Neural cell (in vitro differentiated cells): ENCODE data around the gene TGFBI. TPM values are rescaled to one million over a fixed set of nuclear protein-coding genes. Genes with fewer than 3 reads are reported as not detected.

ENCODE experiments used
- H2AFZ ChIP-seq: fragments of 200-600, 300-800 bp; sonication (generic), shearing (Covaris generic); 2 replicates; pipeline ENCODE4 v1.6.0; 2014; ENCODE audit warnings: low read depth, mild to moderate bottlenecking, antibody characterized with exemption, low read length, moderate library complexity
- H3F3A ChIP-seq: fragments of 200-600 bp; shearing (Covaris generic); 2 replicates; pipeline ENCODE4 v1.6.1; 2016; ENCODE audit warnings: mild to moderate bottlenecking, moderate library complexity, mixed read lengths, antibody characterized with exemption, low read length; ENCODE audit not compliant: insufficient read depth, poor library complexity, severe bottlenecking
- H3K27ac ChIP-seq: fragments of 200-600, 300-800 bp; sonication (generic), shearing (Covaris generic); 2 replicates; pipeline ENCODE4 v1.5.1; 2014; ENCODE audit warnings: mild to moderate bottlenecking, low read length, moderate library complexity
- H3K27me3 ChIP-seq: fragments of 300-800, 200-600 bp; sonication (generic), shearing (Covaris generic); 2 replicates; pipeline ENCODE4 v1.6.0; 2014; ENCODE audit warnings: mild to moderate bottlenecking, low read depth, low read length, moderate library complexity; ENCODE audit not compliant: insufficient read depth
- H3K36me3 ChIP-seq: fragments of 300-800, 200-600 bp; sonication (generic), shearing (Covaris generic); 2 replicates; pipeline ENCODE4 v1.5.1; 2014; ENCODE audit warnings: mild to moderate bottlenecking, antibody characterized with exemption, low read length, moderate library complexity; ENCODE audit not compliant: insufficient read depth
- H3K4me2 ChIP-seq: fragments of 300-800, 200-600 bp; sonication (generic), shearing (Covaris generic); 2 replicates; pipeline ENCODE4 v1.6.0; 2014; ENCODE audit warnings: mild to moderate bottlenecking, low read length
- H3K4me3 ChIP-seq: fragments of 300-800, 200-600 bp; sonication (generic), shearing (Covaris generic); 2 replicates; pipeline ENCODE4 v1.5.1; 2014; ENCODE audit warnings: mild to moderate bottlenecking, low read length, moderate library complexity
- H3K79me2 ChIP-seq: fragments of 200-600 bp; shearing (Covaris generic); replicated peaks from 2 replicates; pipeline ENCODE4 v1.6.0; 2014; ENCODE audit warnings: mild to moderate bottlenecking, low read length, moderate library complexity; ENCODE audit not compliant: insufficient read depth
- H3K9ac ChIP-seq: fragments of 300-800, 200-600 bp; sonication (generic), shearing (Covaris generic); 2 replicates; pipeline ENCODE4 v1.6.1; 2016; ENCODE audit warnings: mild to moderate bottlenecking, low read length, mixed read lengths
- H3K9me2 ChIP-seq: fragments of 200-600 bp; shearing (Covaris generic); 2 replicates; pipeline ENCODE4 v1.6.1; 2016; ENCODE audit warnings: mild to moderate bottlenecking, low read length, mixed read lengths; ENCODE audit not compliant: insufficient read depth
- H3K9me3 ChIP-seq: fragments of 200-600, 300-800 bp; sonication (generic), shearing (Covaris generic); 2 replicates; pipeline ENCODE4 v1.6.1; 2016; ENCODE audit warnings: mild to moderate bottlenecking, mixed run types, low read length, moderate library complexity, mixed read lengths
- H4K20me1 ChIP-seq: fragments of 200-600 bp; shearing (Covaris generic); 2 replicates; pipeline ENCODE4 v1.6.1; 2016; ENCODE audit warnings: mild to moderate bottlenecking, mixed run types; ENCODE audit not compliant: insufficient read depth
- EP300 ChIP-seq: fragments of 450-650 bp; conservative IDR thresholded peaks from 2 replicates; pipeline ENCODE4 v1.6.1; 2014; ENCODE audit warnings: antibody characterized with exemption, mild to moderate bottlenecking, moderate library complexity; ENCODE audit not compliant: poor library complexity, severe bottlenecking
- EZH2 ChIP-seq: fragments of 200-600, 300-800 bp; shearing (Covaris generic), sonication (generic); IDR thresholded peaks from 2 replicates; pipeline ENCODE4 v1.6.1; 2014; ENCODE audit warnings: antibody characterized with exemption, low read length, borderline replicate concordance, mild to moderate bottlenecking; ENCODE audit not compliant: insufficient read depth, poor library complexity, severe bottlenecking
- MXI1 ChIP-seq: fragments of 450-650 bp; conservative IDR thresholded peaks from 2 replicates; pipeline ENCODE4 v1.6.1; 2014; ENCODE audit warnings: antibody characterized with exemption, mild to moderate bottlenecking; ENCODE audit not compliant: poor library complexity, severe bottlenecking
- POLR2AphosphoS5 ChIP-seq: IDR thresholded peaks from 2 replicates; pipeline ENCODE4 v1.6.1; 2012
- RAD21 ChIP-seq: fragments of 450-650 bp; conservative IDR thresholded peaks from 2 replicates; pipeline ENCODE4 v1.6.1; 2014; ENCODE audit warnings: antibody characterized with exemption, mild to moderate bottlenecking, moderate library complexity
- SMC3 ChIP-seq: fragments of 450-650 bp; conservative IDR thresholded peaks from 2 replicates; pipeline ENCODE4 v1.6.1; 2014; ENCODE audit warnings: antibody characterized with exemption, mild to moderate bottlenecking, moderate library complexity; ENCODE audit not compliant: poor library complexity
- TAF1 ChIP-seq: IDR thresholded peaks from 2 replicates; pipeline ENCODE4 v1.6.1; 2012; ENCODE audit warnings: low read depth
- polyA plus RNA-seq: library from polyadenylated mRNA; depleted of rRNA; stranded (reverse); fragments of >200 nt; gene quantifications from 2 replicates; pipeline ENCODE4 v1.2.3, GENCODE V29; 2014
- TF ChIP-seq, protein P1 (sequence below): IDR thresholded peaks from 2 replicates; pipeline ENCODE4 v1.6.1; 2012; ENCODE audit warnings: borderline replicate concordance
- TF ChIP-seq, protein P2 (sequence below): fragments of 450-650 bp; IDR thresholded peaks from 2 replicates; pipeline ENCODE4 v1.5.1; 2014; ENCODE audit warnings: antibody characterized with exemption, mild to moderate bottlenecking, moderate library complexity; ENCODE audit not compliant: poor library complexity, severe bottlenecking

TGFBI gene
- polyA plus RNA-seq, 1 donor from 2014 or later: 0.71 TPM

DNA sequence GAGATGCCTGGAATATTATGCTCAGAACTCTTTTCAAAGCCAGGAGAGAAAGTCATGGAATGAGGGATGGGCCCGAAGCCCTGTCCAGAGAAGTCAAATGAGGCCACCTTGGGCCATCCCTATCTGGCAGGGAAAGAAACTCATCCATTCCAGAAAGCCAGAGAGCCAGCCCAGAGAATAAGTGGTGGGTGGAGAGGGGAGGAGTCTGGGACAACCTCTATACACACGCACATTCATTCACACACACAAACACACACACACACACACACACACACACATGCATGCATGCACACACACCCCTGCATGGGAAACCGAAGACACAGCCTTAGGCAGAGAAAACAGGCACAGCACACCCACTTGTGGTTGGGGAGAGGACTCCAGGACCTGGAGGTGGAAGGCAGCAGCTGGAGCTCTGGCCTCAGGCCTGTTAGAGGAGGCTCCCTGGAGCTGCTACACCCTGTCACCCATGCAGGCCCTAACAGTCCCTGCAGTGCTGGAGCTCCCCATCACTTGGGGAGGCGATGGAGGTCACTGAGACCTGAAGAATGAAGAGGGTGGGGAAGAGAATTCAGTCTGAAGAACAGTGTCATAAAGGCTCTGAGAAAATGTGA is 38.0 kb downstream of the TGFBI start:
- H3K4me2 ChIP-seq: no peak overlapping the region
- no peak overlapping the region for H3K4me3 ChIP-seq
- no peaks in the 10 kb centered on the region for H3K9me2 ChIP-seq
- H3K27ac ChIP-seq: no peak overlapping the region
- no peaks in the 10 kb centered on the region for H3K79me2 ChIP-seq
- TF ChIP-seq, protein P1, sequence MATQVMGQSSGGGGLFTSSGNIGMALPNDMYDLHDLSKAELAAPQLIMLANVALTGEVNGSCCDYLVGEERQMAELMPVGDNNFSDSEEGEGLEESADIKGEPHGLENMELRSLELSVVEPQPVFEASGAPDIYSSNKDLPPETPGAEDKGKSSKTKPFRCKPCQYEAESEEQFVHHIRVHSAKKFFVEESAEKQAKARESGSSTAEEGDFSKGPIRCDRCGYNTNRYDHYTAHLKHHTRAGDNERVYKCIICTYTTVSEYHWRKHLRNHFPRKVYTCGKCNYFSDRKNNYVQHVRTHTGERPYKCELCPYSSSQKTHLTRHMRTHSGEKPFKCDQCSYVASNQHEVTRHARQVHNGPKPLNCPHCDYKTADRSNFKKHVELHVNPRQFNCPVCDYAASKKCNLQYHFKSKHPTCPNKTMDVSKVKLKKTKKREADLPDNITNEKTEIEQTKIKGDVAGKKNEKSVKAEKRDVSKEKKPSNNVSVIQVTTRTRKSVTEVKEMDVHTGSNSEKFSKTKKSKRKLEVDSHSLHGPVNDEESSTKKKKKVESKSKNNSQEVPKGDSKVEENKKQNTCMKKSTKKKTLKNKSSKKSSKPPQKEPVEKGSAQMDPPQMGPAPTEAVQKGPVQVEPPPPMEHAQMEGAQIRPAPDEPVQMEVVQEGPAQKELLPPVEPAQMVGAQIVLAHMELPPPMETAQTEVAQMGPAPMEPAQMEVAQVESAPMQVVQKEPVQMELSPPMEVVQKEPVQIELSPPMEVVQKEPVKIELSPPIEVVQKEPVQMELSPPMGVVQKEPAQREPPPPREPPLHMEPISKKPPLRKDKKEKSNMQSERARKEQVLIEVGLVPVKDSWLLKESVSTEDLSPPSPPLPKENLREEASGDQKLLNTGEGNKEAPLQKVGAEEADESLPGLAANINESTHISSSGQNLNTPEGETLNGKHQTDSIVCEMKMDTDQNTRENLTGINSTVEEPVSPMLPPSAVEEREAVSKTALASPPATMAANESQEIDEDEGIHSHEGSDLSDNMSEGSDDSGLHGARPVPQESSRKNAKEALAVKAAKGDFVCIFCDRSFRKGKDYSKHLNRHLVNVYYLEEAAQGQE: no peak
- no peak for TF ChIP-seq TAF1
- H3K36me3 ChIP-seq: no peaks in the 10 kb centered on the region
- no peak overlapping the region for H2AFZ ChIP-seq
- no peak overlapping the region for H3K9ac ChIP-seq
- no peaks in the 10 kb centered on the region for H3F3A ChIP-seq
- no peaks in the 10 kb centered on the region for H4K20me1 ChIP-seq
- no peaks in the 10 kb centered on the region for H3K27me3 ChIP-seq
- no peaks in the 10 kb centered on the region for H3K9me3 ChIP-seq

DNA sequence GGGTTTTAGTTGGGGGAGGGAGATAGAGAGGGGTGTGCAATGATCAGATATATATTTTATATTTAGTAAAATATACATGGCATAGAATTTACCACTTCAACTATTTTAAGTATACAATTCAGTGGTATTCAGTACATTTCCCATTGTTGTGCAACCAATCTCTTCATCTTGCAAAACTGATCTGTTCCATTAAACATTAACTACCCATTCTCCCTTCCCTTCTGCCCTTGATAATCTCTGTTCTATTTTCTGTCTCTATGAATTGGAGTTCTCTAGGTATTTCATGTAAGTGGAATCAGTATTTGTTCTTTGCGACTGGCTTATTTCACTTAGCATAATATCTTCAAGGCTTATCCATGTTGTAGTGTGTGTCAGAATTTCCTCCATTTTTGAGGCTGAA is 38.6 kb downstream of the TGFBI start:
- Histone ChIP-seq H3K4me3 (no peak overlapping the region), H3K27ac (no peak overlapping the region), H3K9me3 (no peaks in the 10 kb centered on the region), H3K9me2 (no peaks in the 10 kb centered on the region), H4K20me1 (no peaks in the 10 kb centered on the region), H2AFZ (no peak overlapping the region), H3K36me3 (no peaks in the 10 kb centered on the region), H3K79me2 (no peaks in the 10 kb centered on the region), H3K9ac (no peak overlapping the region), H3K27me3 (no peaks in the 10 kb centered on the region), H3K4me2 (no peak overlapping the region), H3F3A (no peaks in the 10 kb centered on the region)
- TF ChIP-seq EZH2 (no peak), SMC3 (no peak), RAD21 (no peak), POLR2AphosphoS5 (no peak), TAF1 (no peak), MXI1 (no peak), EP300 (no peak)
- TF ChIP-seq, protein P1: no peak
- TF ChIP-seq, protein P2, sequence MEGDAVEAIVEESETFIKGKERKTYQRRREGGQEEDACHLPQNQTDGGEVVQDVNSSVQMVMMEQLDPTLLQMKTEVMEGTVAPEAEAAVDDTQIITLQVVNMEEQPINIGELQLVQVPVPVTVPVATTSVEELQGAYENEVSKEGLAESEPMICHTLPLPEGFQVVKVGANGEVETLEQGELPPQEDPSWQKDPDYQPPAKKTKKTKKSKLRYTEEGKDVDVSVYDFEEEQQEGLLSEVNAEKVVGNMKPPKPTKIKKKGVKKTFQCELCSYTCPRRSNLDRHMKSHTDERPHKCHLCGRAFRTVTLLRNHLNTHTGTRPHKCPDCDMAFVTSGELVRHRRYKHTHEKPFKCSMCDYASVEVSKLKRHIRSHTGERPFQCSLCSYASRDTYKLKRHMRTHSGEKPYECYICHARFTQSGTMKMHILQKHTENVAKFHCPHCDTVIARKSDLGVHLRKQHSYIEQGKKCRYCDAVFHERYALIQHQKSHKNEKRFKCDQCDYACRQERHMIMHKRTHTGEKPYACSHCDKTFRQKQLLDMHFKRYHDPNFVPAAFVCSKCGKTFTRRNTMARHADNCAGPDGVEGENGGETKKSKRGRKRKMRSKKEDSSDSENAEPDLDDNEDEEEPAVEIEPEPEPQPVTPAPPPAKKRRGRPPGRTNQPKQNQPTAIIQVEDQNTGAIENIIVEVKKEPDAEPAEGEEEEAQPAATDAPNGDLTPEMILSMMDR: no peak
